H9 (cell line): ENCODE data around the gene SSPN. TPM values are rescaled to one million over a fixed set of nuclear protein-coding genes. Genes with fewer than 3 reads are reported as not detected.

Experiments used
- DNase-seq: peaks from one replicate; pipeline ENCODE4 v3.0.0-alpha.2; 2017
- H2AFZ ChIP-seq: one replicate; pipeline ENCODE4 v1.6.1; 2013; ENCODE audit warnings: mild to moderate bottlenecking, low read length, control low read depth, moderate library complexity
- H2AK5ac ChIP-seq: 2 replicates; pipeline ENCODE4 v1.6.1; 2013; ENCODE audit warnings: low read length, control low read depth, mixed read lengths; ENCODE audit not compliant: insufficient read length
- H2BK120ac ChIP-seq: one replicate; pipeline ENCODE4 v1.6.1; 2013; ENCODE audit warnings: low read depth, mild to moderate bottlenecking, low read length, control low read depth, inconsistent platforms; ENCODE audit not compliant: poor library complexity, severe bottlenecking
- H2BK12ac ChIP-seq: 2 replicates; pipeline ENCODE4 v1.6.1; 2013; ENCODE audit warnings: low read length, control low read depth, mixed read lengths, low read depth; ENCODE audit not compliant: insufficient read length
- H2BK15ac ChIP-seq: 2 replicates; pipeline ENCODE4 v1.6.1; 2013; ENCODE audit warnings: low read depth, low read length, control low read depth
- H2BK20ac ChIP-seq: one replicate; pipeline ENCODE4 v1.6.1; 2013; ENCODE audit warnings: low read depth, mild to moderate bottlenecking, low read length, control low read depth, inconsistent platforms; ENCODE audit not compliant: poor library complexity, severe bottlenecking
- H2BK5ac ChIP-seq: 2 replicates; pipeline ENCODE4 v1.6.1; 2013; ENCODE audit warnings: low read length, control low read depth, mixed read lengths; ENCODE audit not compliant: insufficient read length
- H3K14ac ChIP-seq: 2 replicates; pipeline ENCODE4 v1.6.1; 2013; ENCODE audit warnings: low read length, control low read depth; ENCODE audit not compliant: insufficient read depth
- H3K18ac ChIP-seq: 2 replicates; pipeline ENCODE4 v1.6.1; 2013; ENCODE audit warnings: low read depth, mild to moderate bottlenecking, mixed read lengths, low read length, control low read depth; ENCODE audit not compliant: insufficient read length
- H3K23ac ChIP-seq: 2 replicates; pipeline ENCODE4 v1.6.1; 2013; ENCODE audit warnings: low read length, control low read depth, mixed read lengths, low read depth; ENCODE audit not compliant: insufficient read length
- H3K23me2 ChIP-seq: 2 replicates; pipeline ENCODE4 v1.6.1; 2013; ENCODE audit warnings: low read depth, mild to moderate bottlenecking, mixed read lengths, low read length, control low read depth; ENCODE audit not compliant: insufficient read length, poor library complexity, severe bottlenecking
- H3K27ac ChIP-seq: 2 replicates; pipeline ENCODE4 v1.5.1; 2013; ENCODE audit warnings: low read length, control low read depth, mixed read lengths, low read depth; ENCODE audit not compliant: insufficient read length
- H3K27me3 ChIP-seq: 2 replicates; pipeline ENCODE4 v1.6.1; 2013; ENCODE audit warnings: low read length, control low read depth, inconsistent platforms; ENCODE audit not compliant: insufficient read depth
- H3K4ac ChIP-seq: 2 replicates; pipeline ENCODE4 v1.6.1; 2013; ENCODE audit warnings: low read depth, mild to moderate bottlenecking, control low read depth, inconsistent platforms, low read length, moderate library complexity
- H3K4me1 ChIP-seq: 2 replicates; pipeline ENCODE4 v1.6.1; 2013; ENCODE audit warnings: low read length, control low read depth, inconsistent platforms; ENCODE audit not compliant: insufficient read depth
- H3K4me2 ChIP-seq: 2 replicates; pipeline ENCODE4 v1.6.1; 2013; ENCODE audit warnings: low read length, control low read depth, mixed read lengths; ENCODE audit not compliant: insufficient read length, insufficient read depth
- H3K56ac ChIP-seq: 2 replicates; pipeline ENCODE4 v1.6.1; 2013; ENCODE audit warnings: low read depth, mild to moderate bottlenecking, mixed read lengths, low read length, control low read depth; ENCODE audit not compliant: insufficient read length
- H3K79me1 ChIP-seq: 2 replicates; pipeline ENCODE4 v1.6.1; 2013; ENCODE audit warnings: low read depth, mild to moderate bottlenecking, moderate library complexity, low read length, control low read depth, inconsistent platforms; ENCODE audit not compliant: insufficient read depth, poor library complexity, severe bottlenecking
- H3K79me2 ChIP-seq: 2 replicates; pipeline ENCODE4 v1.6.1; 2013; ENCODE audit warnings: low read length, control low read depth, inconsistent platforms; ENCODE audit not compliant: insufficient read depth
- H3K9ac ChIP-seq: 2 replicates; pipeline ENCODE4 v1.6.1; 2013; ENCODE audit warnings: low read length, control low read depth, mixed read lengths; ENCODE audit not compliant: insufficient read length; ENCODE audit errors: extremely low read depth
- H3K9me3 ChIP-seq: one replicate; pipeline ENCODE4 v1.6.1; 2013; ENCODE audit warnings: low read depth, low read length, inconsistent platforms; ENCODE audit not compliant: control insufficient read depth
- H3T11ph ChIP-seq: one replicate; pipeline ENCODE4 v1.6.1; 2013; ENCODE audit warnings: mild to moderate bottlenecking, low read length, control low read depth, inconsistent platforms
- H4K20me1 ChIP-seq: one replicate; pipeline ENCODE4 v1.6.1; 2013; ENCODE audit not compliant: control insufficient read depth, insufficient read length, insufficient read depth
- H4K5ac ChIP-seq: 2 replicates; pipeline ENCODE4 v1.6.1; 2013; ENCODE audit warnings: low read depth, mild to moderate bottlenecking, mixed read lengths, low read length, control low read depth; ENCODE audit not compliant: insufficient read length
- H4K8ac ChIP-seq: replicated peaks from 2 replicates; pipeline ENCODE4 v1.6.1; 2013; ENCODE audit warnings: low read length, control low read depth, mixed read lengths, low read depth; ENCODE audit not compliant: insufficient read length
- H4K91ac ChIP-seq: 2 replicates; pipeline ENCODE4 v1.6.1; 2013; ENCODE audit warnings: low read depth, mild to moderate bottlenecking, moderate library complexity, mixed read lengths, low read length, control low read depth; ENCODE audit not compliant: insufficient read length
- H3K27ac Mint-ChIP-seq, 3 experiments: 2 replicates in 2 of 3; 3 replicates in 1 of 3; pipeline ENCODE4 v1.8.0; 2020 to 2021; ENCODE audit warnings: mixed read lengths in 3 of 3, mild to moderate bottlenecking in 1 of 3, moderate library complexity in 1 of 3
- H3K27me3 Mint-ChIP-seq: 2 replicates; pipeline ENCODE4 v1.8.0; 2021; ENCODE audit warnings: low read depth, mild to moderate bottlenecking, moderate library complexity, mixed read lengths
- H3K36me3 Mint-ChIP-seq, 3 experiments: 2 replicates in 2 of 3; 3 replicates in 1 of 3; pipeline ENCODE4 v1.8.0; 2020 to 2021; ENCODE audit warnings: low read depth in 3 of 3, mixed read lengths in 3 of 3; ENCODE audit not compliant: insufficient read depth in 1 of 3
- H3K4me1 Mint-ChIP-seq, 2 experiments: 2 replicates each; pipeline ENCODE4 v1.8.0; 2020; ENCODE audit warnings: mixed read lengths in 2 of 2
- H3K4me3 Mint-ChIP-seq, 2 experiments: 2 replicates in 1 of 2; 3 replicates in 1 of 2; pipeline ENCODE4 v1.8.0; 2020 to 2021; ENCODE audit warnings: mild to moderate bottlenecking in 2 of 2, mixed read lengths in 2 of 2, moderate library complexity in 1 of 2
- H3K9me3 Mint-ChIP-seq, 2 experiments: 2 replicates in 1 of 2; 3 replicates in 1 of 2; pipeline ENCODE4 v1.8.0; 2020; ENCODE audit warnings: mild to moderate bottlenecking in 2 of 2, mixed read lengths in 2 of 2, moderate library complexity in 1 of 2
- CTCF ChIP-seq: fragments of 200-600 bp; sonication (generic); conservative IDR thresholded peaks from 3 replicates; pipeline ENCODE4 v1.8.0; 2021; ENCODE audit warnings: antibody characterized with exemption, mild to moderate bottlenecking
- WGBS: extraction: QIAGEN DNeasy Blood & Tissue Kit; methylation state at CpG from one replicate; pipeline ENCODE4 v1.1.7; 2013; ENCODE audit warnings: missing lambda C conversion rate, low lambda C conversion rate, mixed read lengths; ENCODE audit not compliant: insufficient read length; ENCODE audit errors: extremely low coverage; 5-methylcytosine and 5-hydroxymethylcytosine counted together
- total RNA-seq: library from RNA; stranded (reverse); gene quantifications from 2 replicates; pipeline ENCODE4 v1.2.1, GENCODE V29; 2021

Gene SSPN
- total RNA-seq, 1 experiment from 2014 or later, result 0.81 TPM

GRCh38 chr12:26246483-26247164 is 51.3 kb downstream of the SSPN start:
- H3K9me3 ChIP-seq, result no peaks in the 10 kb centered on the region

More at GRCh38 chr12:26246483-26247164, 51.3 kb downstream of the SSPN start:
- H3K79me2 ChIP-seq, result no peaks in the 10 kb centered on the region
- H3K23ac ChIP-seq, result no peak overlapping the region
- H2BK15ac ChIP-seq, result no peak overlapping the region
- no peak overlapping the region for H4K91ac ChIP-seq
- H3K27me3 Mint-ChIP-seq, result peaks cover 1% of the 10 kb centered on the region; the same call in 1 of the 2 replicates
- H3K4me1 Mint-ChIP-seq, result no peaks in the 10 kb centered on the region
- TF ChIP-seq CTCF, result no peak
- H3K4ac ChIP-seq, result no peak overlapping the region
- H3K79me1 ChIP-seq, result no peaks in the 10 kb centered on the region
- no peak overlapping the region for H3K18ac ChIP-seq
- H3K27ac Mint-ChIP-seq, result no peak overlapping the region
- H3K9ac ChIP-seq, result no peak overlapping the region
- H3K4me3 Mint-ChIP-seq, result no peak overlapping the region
- peaks cover 0 to 12% (median 8%) of the 10 kb centered on the region in 3 experiments; a peak in 4 of 7 replicates for H3K36me3 Mint-ChIP-seq
- H3K27me3 ChIP-seq, result no peaks in the 10 kb centered on the region
- no peaks in the 10 kb centered on the region for H4K20me1 ChIP-seq
- H2AFZ ChIP-seq, result no peak overlapping the region
- no peaks in the 10 kb centered on the region for H3K23me2 ChIP-seq
- no peak overlapping the region for H3K27ac ChIP-seq
- H2BK5ac ChIP-seq, result no peak overlapping the region
- H2BK20ac ChIP-seq, result no peak overlapping the region
- H4K8ac ChIP-seq, result no peak overlapping the region
- no peaks in the 10 kb centered on the region for H3K4me1 ChIP-seq
- no CpG with 5 or more reads among the region's 4 CpGs for WGBS
- no peak overlapping the region for H3K4me2 ChIP-seq
- peaks cover 12 to 13% of the 10 kb centered on the region in 2 experiments; a peak in 4 of 5 replicates for H3K9me3 Mint-ChIP-seq
- H2BK12ac ChIP-seq, result no peak overlapping the region
- no peak overlapping the region for H3K14ac ChIP-seq
- no peak for DNase-seq
- no peak overlapping the region for H4K5ac ChIP-seq
- H3K56ac ChIP-seq, result no peak overlapping the region
- H3T11ph ChIP-seq, result no peak overlapping the region
- H2BK120ac ChIP-seq, result no peak overlapping the region
- H2AK5ac ChIP-seq, result no peak overlapping the region
